HCT116 (cell line): ENCODE results near the gene DYNC1I1. TPM values are rescaled to one million over a fixed set of nuclear protein-coding genes. Genes with fewer than 3 reads are reported as not detected.

ENCODE experiments used
- ATAC-seq: fragments of 200-7000 bp; cut with Tn5 transposase; 2 replicates; pipeline ENCODE4 v1.9.1; 2020; ENCODE audit warnings: mild to moderate bottlenecking, moderate library complexity
- BruUV-seq: library from RNA; stranded (reverse); fragments of 400-500 nt; replicated peaks from 2 replicates; lab custom pipeline; 2021; lab: Mats Ljungman, UMichigan
- CTCF ChIA-PET: fragments of 300-600 bp; sonication (Branson Sonifier 250); formaldehyde crosslinking; loops from one replicate; lab custom pipeline; 2021; ENCODE audit warnings: antibody characterized with exemption; lab: Charles Lee
- POLR2A ChIA-PET: fragments of 300-600, 350-600 bp; sonication (Branson Sonifier 250); formaldehyde crosslinking; loops from one replicate; lab custom pipeline; 2021; ENCODE audit warnings: antibody characterized with exemption; lab: Charles Lee
- RAD21 ChIA-PET, 2 experiments: fragments of 300-600 bp; sonication (Branson Sonifier 250); formaldehyde crosslinking; loops; one replicate each; lab custom pipeline; 2023; ENCODE audit warnings: low total read pairs in 2 of 2; ENCODE audit not compliant: uncharacterized antibody in 2 of 2, unreplicated experiment in 2 of 2, low non-redundant PET in 1 of 2; lab: Charles Lee
- DNase-seq: peaks from one replicate; pipeline ENCODE4 v3.0.0-alpha.2; 2010; ENCODE audit warnings: low read depth, low spot score
- H2AFZ ChIP-seq: fragments of 200-600 bp; shearing (Covaris generic), sonication (generic); 2 replicates; pipeline ENCODE4 v1.6.1; 2017; ENCODE audit warnings: low read depth, mixed run types, mixed read lengths, antibody characterized with exemption, low read length; ENCODE audit not compliant: poor library complexity, severe bottlenecking
- H3K27ac ChIP-seq: 2 replicates; pipeline ENCODE4 v1.5.1; 2012; ENCODE audit warnings: low read depth, low read length
- H3K27me3 ChIP-seq: fragments of 200-600 bp; sonication (generic); 2 replicates; pipeline ENCODE4 v1.6.1; 2016; ENCODE audit warnings: mixed run types, low read length, mixed read lengths; ENCODE audit not compliant: insufficient read depth
- H3K36me3 ChIP-seq, 2 experiments: fragments of 200-500 bp in 1 of 2; fragments of 200-600 bp in 1 of 2; sonication (Bioruptor generic) in 1 of 2; sonication (generic) in 1 of 2; 2 replicates each; pipeline versions ENCODE4 v1.5.1 to v1.6.1; 2014 to 2016; ENCODE audit warnings: low read length in 2 of 2, inconsistent platforms in 1 of 2, mixed read lengths in 1 of 2, mixed run types in 1 of 2; ENCODE audit not compliant: insufficient read depth in 2 of 2, control insufficient read depth in 1 of 2
- H3K4me1 ChIP-seq, 2 experiments: fragments of 200-600 bp in 1 of 2; sonication (generic) in 1 of 2; 2 replicates each; pipeline versions ENCODE4 v1.5.1 to v1.6.1; 2012 to 2017; ENCODE audit warnings: low read length in 2 of 2, inconsistent platforms in 1 of 2, mild to moderate bottlenecking in 1 of 2, mixed read lengths in 1 of 2, mixed run types in 1 of 2, moderate library complexity in 1 of 2; ENCODE audit not compliant: insufficient read depth in 2 of 2, control insufficient read depth in 1 of 2
- H3K4me2 ChIP-seq: fragments of 200-600 bp; sonication (generic); 2 replicates; pipeline ENCODE4 v1.6.1; 2017; ENCODE audit warnings: mixed run types, low read length, mixed read lengths
- H3K4me3 ChIP-seq, 2 experiments: fragments of 200-600 bp in 1 of 2; sonication (generic) in 1 of 2; replicated peaks in 1 of 2; 2 replicates each; pipeline ENCODE4 v1.5.1; 2011 to 2016; ENCODE audit warnings: low read length in 2 of 2, control low read depth in 1 of 2, low read depth in 1 of 2, mild to moderate bottlenecking in 1 of 2, mixed read lengths in 1 of 2, mixed run types in 1 of 2
- H3K79me2 ChIP-seq: fragments of 200-600 bp; sonication (generic); 2 replicates; pipeline ENCODE4 v1.6.1; 2017; ENCODE audit warnings: mild to moderate bottlenecking, mixed run types, low read length, moderate library complexity, mixed read lengths; ENCODE audit not compliant: insufficient read depth
- H3K9ac ChIP-seq: fragments of 200-600 bp; sonication (generic); 2 replicates; pipeline ENCODE4 v1.6.1; 2016; ENCODE audit warnings: low read length, mixed read lengths
- H3K9me2 ChIP-seq: fragments of 200-600 bp; sonication (generic), shearing (Covaris generic); 2 replicates; pipeline ENCODE4 v1.6.1; 2017; ENCODE audit warnings: mixed run types, mild to moderate bottlenecking, moderate library complexity; ENCODE audit not compliant: insufficient read depth
- H3K9me3 ChIP-seq, 2 experiments: fragments of 200-500 bp in 1 of 2; fragments of 200-600 bp in 1 of 2; sonication (Bioruptor generic) in 1 of 2; sonication (generic) in 1 of 2; 2 replicates each; pipeline ENCODE4 v1.6.1; 2014 to 2017; ENCODE audit warnings: low read length in 2 of 2, mixed read lengths in 2 of 2, inconsistent platforms in 1 of 2, low read depth in 1 of 2, mild to moderate bottlenecking in 1 of 2, mixed run types in 1 of 2, moderate library complexity in 1 of 2; ENCODE audit not compliant: control insufficient read depth in 1 of 2, insufficient read depth in 1 of 2
- H4K20me1 ChIP-seq: fragments of 200-600 bp; sonication (generic), shearing (Covaris generic); 2 replicates; pipeline ENCODE4 v1.6.1; 2017; ENCODE audit warnings: mixed run types, mild to moderate bottlenecking, moderate library complexity; ENCODE audit not compliant: insufficient read depth
- EGR1 ChIP-seq: IDR thresholded peaks from 2 replicates; pipeline ENCODE4 v1.6.1; 2012; ENCODE audit warnings: low read depth
- ELF1 ChIP-seq: IDR thresholded peaks from 2 replicates; pipeline ENCODE4 v1.6.1; 2012; ENCODE audit warnings: low read depth, borderline replicate concordance
- EZH2 ChIP-seq: fragments of 200-600 bp; sonication (generic); IDR thresholded peaks from 2 replicates; pipeline ENCODE4 v1.6.1; 2017; ENCODE audit warnings: antibody characterized with exemption, mixed run types
- EZH2phosphoT487 ChIP-seq: fragments of 200-600 bp; IDR thresholded peaks from 2 replicates; pipeline ENCODE4 v1.6.1; 2018; ENCODE audit warnings: antibody characterized with exemption, borderline replicate concordance
- FOSL1 ChIP-seq: IDR thresholded peaks from 2 replicates; pipeline ENCODE4 v1.6.1; 2012; ENCODE audit warnings: low read depth
- JUND ChIP-seq: IDR thresholded peaks from 2 replicates; pipeline ENCODE4 v1.6.1; 2012
- POLR2A ChIP-seq: IDR thresholded peaks from 2 replicates; pipeline ENCODE4 v1.7.0; 2011; ENCODE audit warnings: borderline replicate concordance; ENCODE audit not compliant: insufficient read depth, insufficient read length; ENCODE audit errors: extremely low read depth
- RAD21 ChIP-seq: IDR thresholded peaks from 2 replicates; pipeline ENCODE4 v1.6.1; 2012; ENCODE audit warnings: low read depth, mild to moderate bottlenecking
- SIN3A ChIP-seq: IDR thresholded peaks from 2 replicates; pipeline ENCODE4 v1.6.1; 2012; ENCODE audit warnings: low read depth
- TCF7L2 ChIP-seq: IDR thresholded peaks from 2 replicates; pipeline ENCODE4 v1.7.0; 2011; ENCODE audit warnings: borderline replicate concordance, inconsistent platforms; ENCODE audit not compliant: insufficient read depth, insufficient read length; ENCODE audit errors: extremely low read depth
- ZNF274 ChIP-seq: fragments of 200-500 bp; sonication (Bioruptor generic); IDR thresholded peaks from 2 replicates; pipeline ENCODE4 v1.6.1; 2014; ENCODE audit warnings: mild to moderate bottlenecking, low read depth, low read length, inconsistent platforms
- intact Hi-C: fragments of 100-400 bp; cut with micrococcal nuclease; formaldehyde crosslinking; loops from 2 replicates; pipeline ENCODE4 v1.10.0; 2022
- total RNA-seq: library from RNA; stranded (reverse); gene quantifications from one replicate; pipeline ENCODE4 v1.2.1, GENCODE V29; 2021; ENCODE audit not compliant: unreplicated experiment
- TF ChIP-seq, protein P1 (sequence below): IDR thresholded peaks from 2 replicates; pipeline ENCODE4 v1.6.1; 2011; ENCODE audit warnings: mild to moderate bottlenecking, low read length, moderate library complexity; ENCODE audit not compliant: insufficient replicate concordance; ENCODE audit errors: extremely low read depth
- TF ChIP-seq, protein P2 (sequence below): IDR thresholded peaks from 2 replicates; pipeline ENCODE4 v1.6.1; 2012

Gene DYNC1I1
- total RNA-seq, 1 experiment from 2014 or later: not detected

DNA sequence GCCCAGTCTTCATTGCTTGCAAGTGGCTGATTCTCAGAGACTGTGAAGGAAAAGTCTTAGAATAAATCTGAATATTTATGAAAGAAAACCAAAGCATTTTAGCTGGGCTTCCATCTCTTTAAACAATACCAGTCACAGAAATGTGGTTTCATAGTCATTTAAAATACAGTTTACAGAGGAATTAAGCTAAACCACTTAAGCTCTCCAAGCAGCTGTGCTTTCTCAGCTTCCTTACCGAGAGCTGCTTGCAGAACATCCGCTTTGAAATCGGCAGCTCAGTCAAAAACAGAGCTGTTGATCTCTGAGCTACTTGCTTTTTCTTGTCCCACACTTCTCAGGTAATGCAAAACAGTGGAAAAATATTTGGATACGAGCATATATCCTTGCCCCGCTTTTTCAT, 134.5 kb downstream of the DYNC1I1 start:
- H3K9me2 ChIP-seq: no peaks in the 10 kb centered on the region
- BruUV-seq: no TSS peak
- no peaks in the 10 kb centered on the region; the same call in 1 of the 2 replicates for H4K20me1 ChIP-seq
- intact Hi-C loops: no loop called here
- no peak for TF ChIP-seq EZH2phosphoT487
- TF ChIP-seq POLR2A: no peak
- TF ChIP-seq TCF7L2: no peak
- no peak for TF ChIP-seq ZNF274
- TF ChIP-seq JUND: no peak
- TF ChIP-seq EZH2: no peak
- TF ChIP-seq SIN3A: no peak
- CTCF ChIA-PET: interaction anchor here (1.0 kb wide), 1 partner anchor 9 kb away, joined by 4 read pairs; no protein-coding TSS in a partner anchor
- ATAC-seq (no peak), DNase-seq (no peak)
- no peaks in the 10 kb centered on the region for H3K9me3 ChIP-seq
- no peaks in the 10 kb centered on the region for H3K36me3 ChIP-seq
- no peak overlapping the region for H3K4me2 ChIP-seq
- no peaks in the 10 kb centered on the region for H3K79me2 ChIP-seq
- no peak overlapping the region for H3K27ac ChIP-seq
- peaks cover 53% of the 10 kb centered on the region for H3K27me3 ChIP-seq
- no peak overlapping the region for H2AFZ ChIP-seq
- POLR2A ChIA-PET: no interaction called here
- H3K9ac ChIP-seq: no peak overlapping the region
- RAD21 ChIA-PET: no interaction called here
- no peak overlapping the region for H3K4me3 ChIP-seq
- no peaks in the 10 kb centered on the region for H3K4me1 ChIP-seq

DNA sequence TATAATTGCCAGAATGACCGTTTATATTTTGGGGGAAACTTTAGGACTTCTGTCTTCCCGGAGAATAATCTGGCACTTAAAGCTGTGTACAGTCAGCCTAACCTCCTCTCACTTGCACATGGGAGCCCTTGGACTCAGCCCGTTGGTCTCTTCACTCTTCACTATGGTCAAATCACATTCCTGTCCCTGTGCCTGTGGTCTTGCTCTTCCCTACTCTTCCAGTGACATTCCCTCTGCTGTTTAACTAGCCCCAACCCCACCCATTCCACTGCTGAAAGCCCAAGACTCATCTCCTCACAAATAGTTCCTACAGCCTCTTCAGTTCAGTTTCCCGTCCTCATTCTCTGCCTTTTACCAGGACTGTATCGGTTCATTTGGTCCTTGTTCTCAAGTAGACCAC, 135.0 kb downstream of the DYNC1I1 start:
- Histone ChIP-seq H3K36me3 (no peaks in the 10 kb centered on the region), H3K9me3 (no peaks in the 10 kb centered on the region), H2AFZ (no peak overlapping the region), H3K27me3 (peaks cover 51% of the 10 kb centered on the region), H3K9me2 (no peaks in the 10 kb centered on the region), H4K20me1 (no peaks in the 10 kb centered on the region; the same call in 1 of the 2 replicates), H3K4me3 (no peak overlapping the region), H3K27ac (no peak overlapping the region), H3K79me2 (no peaks in the 10 kb centered on the region), H3K9ac (no peak overlapping the region), H3K4me1 (no peaks in the 10 kb centered on the region), H3K4me2 (no peak overlapping the region)
- RAD21 ChIA-PET: no interaction called here
- no peak for DNase-seq
- intact Hi-C loops: no loop called here
- CTCF ChIA-PET: no interaction called here
- no TSS peak for BruUV-seq
- POLR2A ChIA-PET: no interaction called here
- TF ChIP-seq FOSL1: no peak
- no peak for TF ChIP-seq EZH2
- no peak for TF ChIP-seq RAD21
- no peak for TF ChIP-seq POLR2A
- no peak for TF ChIP-seq ELF1
- no peak for TF ChIP-seq EGR1
- no peak for TF ChIP-seq ZNF274
- TF ChIP-seq, protein P1, sequence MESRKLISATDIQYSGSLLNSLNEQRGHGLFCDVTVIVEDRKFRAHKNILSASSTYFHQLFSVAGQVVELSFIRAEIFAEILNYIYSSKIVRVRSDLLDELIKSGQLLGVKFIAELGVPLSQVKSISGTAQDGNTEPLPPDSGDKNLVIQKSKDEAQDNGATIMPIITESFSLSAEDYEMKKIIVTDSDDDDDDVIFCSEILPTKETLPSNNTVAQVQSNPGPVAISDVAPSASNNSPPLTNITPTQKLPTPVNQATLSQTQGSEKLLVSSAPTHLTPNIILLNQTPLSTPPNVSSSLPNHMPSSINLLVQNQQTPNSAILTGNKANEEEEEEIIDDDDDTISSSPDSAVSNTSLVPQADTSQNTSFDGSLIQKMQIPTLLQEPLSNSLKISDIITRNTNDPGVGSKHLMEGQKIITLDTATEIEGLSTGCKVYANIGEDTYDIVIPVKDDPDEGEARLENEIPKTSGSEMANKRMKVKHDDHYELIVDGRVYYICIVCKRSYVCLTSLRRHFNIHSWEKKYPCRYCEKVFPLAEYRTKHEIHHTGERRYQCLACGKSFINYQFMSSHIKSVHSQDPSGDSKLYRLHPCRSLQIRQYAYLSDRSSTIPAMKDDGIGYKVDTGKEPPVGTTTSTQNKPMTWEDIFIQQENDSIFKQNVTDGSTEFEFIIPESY: no peak
- TF ChIP-seq, protein P2, sequence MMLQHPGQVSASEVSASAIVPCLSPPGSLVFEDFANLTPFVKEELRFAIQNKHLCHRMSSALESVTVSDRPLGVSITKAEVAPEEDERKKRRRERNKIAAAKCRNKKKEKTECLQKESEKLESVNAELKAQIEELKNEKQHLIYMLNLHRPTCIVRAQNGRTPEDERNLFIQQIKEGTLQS: no peak
- TF ChIP-seq JUND: no peak
- no peak for ATAC-seq
